ENCODE measurements around the gene TACC3.

- TF ChIP-seq CTCF (IDR thresholded peaks at IDR 0.05), result no peak
- TF ChIP-seq POLR2A (IDR thresholded peaks at IDR 0.05), result no peak
- no peak for TF ChIP-seq POLR2AphosphoS5 (IDR thresholded peaks at IDR 0.05)
- no peak for TF ChIP-seq EP300 (IDR thresholded peaks at IDR 0.05; ENCODE audit: low read depth)
These were observed 30.6 kb upstream of the TACC3 start for GRCh38 chr4:1690698-1691097.
